Stimulated activated CD8-positive, alpha-beta memory T cell treated with anti-CD3 and anti-CD28 coated beads, Interleukin-12 subunit alpha, Interleukin-12 subunit beta, amount 100 ng/mL, for 24 hours (primary cell): ENCODE data around the gene TMEM135.

Source experiments
- DNase-seq: peaks from one replicate; pipeline ENCODE4 v3.0.0-alpha.2; 2020; ENCODE audit errors: extremely low read depth

Gene TMEM135

GRCh38 chr11:87194985-87195820 lies 157.5 kb downstream of the TMEM135 start:
- DNase-seq, result no peak

DNA sequence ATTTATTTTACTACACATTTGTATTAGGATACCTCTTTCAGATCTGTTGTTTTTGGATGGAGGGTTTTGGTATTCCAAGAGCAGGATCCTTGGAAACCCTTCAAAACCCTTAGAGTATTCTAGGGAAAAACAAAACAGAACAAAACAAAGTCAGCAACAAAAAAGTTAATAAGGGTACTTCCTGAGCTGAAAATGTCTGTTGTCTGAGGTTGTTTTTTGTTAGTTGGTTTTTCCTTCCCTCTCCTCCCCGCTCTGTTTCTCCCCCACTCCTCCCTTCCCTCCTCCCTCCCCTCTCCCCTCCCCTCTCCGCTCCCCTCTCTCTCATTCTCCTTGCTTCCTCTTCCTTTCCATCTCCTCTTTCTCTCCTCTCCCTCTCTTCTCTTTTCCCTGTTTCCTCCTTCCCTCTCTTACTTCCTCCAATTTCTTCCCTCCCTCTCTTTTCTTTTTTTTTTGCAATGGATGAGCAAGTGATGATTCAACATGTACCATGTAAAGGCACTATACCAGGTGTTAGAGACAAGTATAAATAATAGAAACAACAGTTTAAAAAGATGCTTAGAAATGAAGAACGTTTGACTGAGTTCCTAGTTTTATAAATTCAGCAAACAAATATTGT lies 160.6 kb downstream of the TMEM135 start:
- DNase-seq, result no peak

GRCh38 chr11:87201376-87201775 lies 163.6 kb downstream of the TMEM135 start:
- no peak for DNase-seq

- no peak for DNase-seq
These were observed 166.3 kb downstream of the TMEM135 start for GRCh38 chr11:87203907-87204602.

GRCh38 chr11:87212891-87213290 lies 175.2 kb downstream of the TMEM135 start:
- no peak for DNase-seq

DNA sequence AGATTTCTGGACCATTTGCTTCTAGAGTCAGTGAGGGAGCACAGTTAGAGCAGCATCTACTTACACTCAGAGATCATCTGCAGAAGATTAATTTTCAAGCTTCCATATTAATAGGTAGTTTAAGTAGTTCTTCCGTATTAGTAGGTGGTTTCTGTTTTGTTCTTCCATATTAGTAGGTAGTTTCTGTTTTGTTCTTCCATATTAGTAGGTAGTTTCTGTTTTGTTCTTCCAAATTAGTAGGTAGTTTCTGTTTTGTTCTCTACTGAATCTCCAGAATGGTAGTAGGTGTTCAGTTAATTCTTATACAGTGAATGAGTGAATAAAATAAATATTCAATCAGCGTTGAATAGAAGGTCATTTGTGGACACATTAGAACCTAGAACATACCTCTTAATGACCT lies 175.7 kb downstream of the TMEM135 start:
- DNase-seq, result no peak

DNA sequence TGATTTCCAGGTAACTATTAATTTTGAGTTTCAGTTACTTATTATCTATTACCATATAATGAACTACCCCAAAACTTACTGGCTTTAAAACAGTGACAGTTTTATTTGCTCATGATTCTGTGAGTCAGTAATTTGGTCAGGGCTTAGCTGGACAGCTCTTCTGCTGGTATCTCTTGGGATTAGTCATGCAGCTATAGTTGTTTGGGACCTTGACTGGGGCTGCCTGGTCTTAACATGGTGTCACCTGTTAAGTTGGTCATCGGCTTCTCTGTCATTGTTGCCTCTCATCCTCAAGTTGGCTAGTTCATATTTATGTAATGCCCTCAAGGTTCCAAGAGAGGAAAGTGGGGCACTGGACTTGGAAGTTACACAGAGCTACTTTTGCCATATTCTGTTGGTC lies 177.5 kb downstream of the TMEM135 start:
- no peak for DNase-seq

DNA sequence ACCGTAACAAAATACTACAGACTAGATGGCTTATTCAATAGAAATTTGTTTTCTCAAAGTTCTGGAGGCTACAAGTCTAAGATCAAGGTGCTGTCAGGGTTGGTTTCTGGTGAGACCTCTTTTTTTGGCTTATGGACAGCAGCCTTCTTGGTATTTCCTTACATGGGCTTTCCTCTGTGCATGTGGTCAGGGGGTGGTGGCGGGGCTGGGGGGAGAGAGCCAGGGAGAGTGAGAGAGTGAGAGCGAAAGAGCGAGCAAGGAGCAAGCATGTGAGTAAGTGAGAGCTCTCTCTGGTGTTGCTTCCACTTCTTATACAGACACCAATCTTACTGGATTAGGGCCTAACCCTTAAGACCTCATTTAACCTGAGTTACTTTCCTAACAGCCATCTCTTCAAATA lies 181.5 kb downstream of the TMEM135 start:
- no peak for DNase-seq

- no peak for DNase-seq
These were observed 186.1 kb downstream of the TMEM135 start for GRCh38 chr11:87223816-87224215.

GRCh38 chr11:87224486-87224885 lies 186.8 kb downstream of the TMEM135 start:
- DNase-seq, result no peak

- DNase-seq, result no peak
These were observed 191.1 kb downstream of the TMEM135 start for GRCh38 chr11:87228820-87229219.

- DNase-seq, result no peak
These were observed 193.3 kb downstream of the TMEM135 start for GRCh38 chr11:87230995-87231394.

DNA sequence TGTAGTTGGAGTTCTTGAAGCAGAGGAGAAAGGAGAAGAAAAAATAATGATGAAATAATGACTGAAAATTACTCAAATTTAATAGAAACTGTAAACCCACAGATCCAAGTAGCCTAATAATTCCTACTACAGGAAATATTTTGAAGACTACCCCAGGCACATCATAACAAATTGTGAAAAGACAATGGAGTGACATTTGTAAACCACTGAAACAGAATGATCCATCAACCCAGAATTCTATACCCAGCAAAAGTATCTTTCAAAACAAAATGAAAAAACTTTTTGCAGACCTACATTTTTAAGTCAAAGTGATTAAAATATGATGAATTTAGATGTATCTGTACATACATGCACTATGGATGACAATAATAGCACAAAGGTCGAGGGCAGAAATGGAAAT lies 194.6 kb downstream of the TMEM135 start:
- DNase-seq, result no peak

DNA sequence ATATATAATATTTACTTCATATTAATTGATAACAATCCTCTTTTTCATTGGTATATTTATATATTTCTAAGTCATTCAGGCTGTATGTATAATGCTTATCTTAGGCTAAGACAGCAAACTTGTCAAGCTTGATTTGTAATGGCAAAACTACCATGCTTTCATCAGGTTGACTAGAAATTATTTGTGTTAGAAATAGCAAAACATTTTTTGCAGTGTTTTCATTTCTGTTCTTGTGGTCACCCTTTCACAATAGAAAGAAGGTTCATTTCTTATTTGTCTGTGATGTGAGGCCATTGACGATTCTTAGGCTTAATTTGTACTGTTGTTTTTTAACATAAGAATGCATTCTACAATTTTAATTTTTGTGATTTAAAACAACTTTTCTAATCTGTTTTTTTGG lies 197.6 kb downstream of the TMEM135 start:
- DNase-seq, result no peak

DNA sequence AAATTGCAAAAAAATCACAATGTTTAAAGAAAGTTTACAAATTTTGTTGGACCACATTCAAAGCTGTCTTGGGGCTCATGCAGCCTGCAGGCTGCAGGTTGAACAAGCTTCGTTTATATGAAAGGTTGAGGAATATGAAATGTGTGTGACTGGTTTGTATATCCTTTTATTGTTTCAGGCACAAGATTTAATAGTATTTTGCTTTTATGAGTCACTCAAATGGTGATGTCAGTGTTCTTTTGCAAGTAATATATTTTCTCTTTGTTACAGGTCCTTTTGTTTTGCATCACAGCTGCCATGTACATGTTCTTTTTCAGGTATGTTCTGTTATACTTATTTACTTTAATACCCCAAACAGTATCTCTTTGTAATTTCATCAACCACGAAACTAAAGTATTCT lies 198.6 kb downstream of the TMEM135 start:
- DNase-seq, result no peak

DNA sequence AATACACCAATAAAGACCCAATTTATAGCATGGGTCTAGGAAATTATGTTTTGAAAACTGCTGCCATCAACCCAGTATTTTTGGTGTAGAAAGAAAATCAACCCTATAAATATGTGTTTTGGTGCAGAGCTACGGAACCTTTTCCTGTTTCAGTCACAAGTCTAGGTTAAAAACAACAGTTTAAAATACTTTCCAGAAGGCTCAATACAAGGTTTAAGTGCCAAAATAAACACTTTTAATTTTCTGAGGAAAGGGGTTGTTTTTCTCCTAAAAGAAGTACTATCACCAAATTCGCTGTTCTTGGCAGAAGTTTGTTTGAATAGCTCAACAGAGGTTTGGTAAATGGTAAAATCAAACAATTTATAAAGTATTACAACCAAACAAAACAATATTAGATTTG lies 201.3 kb downstream of the TMEM135 start:
- DNase-seq, result no peak

DNA sequence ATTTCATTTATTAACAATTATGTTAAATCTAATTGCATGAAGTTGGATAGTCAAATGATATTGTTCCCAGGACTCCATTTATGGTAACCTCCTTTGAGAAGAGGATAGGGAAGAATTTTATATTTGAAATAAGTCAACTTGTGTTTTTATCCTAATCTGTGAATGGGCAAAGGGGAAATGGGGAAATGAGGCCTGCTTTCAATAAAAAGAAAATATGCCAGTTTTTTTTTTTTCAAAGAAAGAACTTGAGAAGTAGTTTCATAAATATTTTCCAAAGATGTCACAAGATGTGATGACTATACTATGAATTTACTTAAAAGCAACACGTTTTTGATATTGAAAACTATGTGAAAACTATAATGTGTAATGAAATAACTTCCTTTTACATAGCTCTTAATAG lies 201.8 kb downstream of the TMEM135 start:
- DNase-seq, result no peak

- no peak for DNase-seq
These were observed 213.8 kb downstream of the TMEM135 start for GRCh38 chr11:87251560-87251959.

DNA sequence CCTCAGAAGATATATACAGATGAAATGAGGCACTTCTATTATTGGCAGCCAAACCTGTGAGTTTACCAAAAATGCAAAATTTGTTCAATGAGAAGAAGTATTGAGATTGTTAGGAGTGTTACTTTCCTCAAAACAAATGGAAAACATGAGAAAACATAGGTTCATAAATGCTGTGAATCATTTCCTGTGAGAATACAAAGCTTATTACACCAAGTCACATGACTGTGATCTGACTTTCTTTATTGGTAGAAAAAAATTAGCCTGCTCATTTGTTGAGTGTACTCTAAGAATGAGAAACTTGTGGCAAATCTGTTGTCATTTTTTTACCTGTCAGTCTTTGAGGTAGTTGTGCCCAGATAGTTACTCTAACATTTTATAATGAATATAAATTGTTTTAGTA lies 215.1 kb downstream of the TMEM135 start:
- no peak for DNase-seq

- no peak for DNase-seq
These were observed 216.8 kb downstream of the TMEM135 start for GRCh38 chr11:87254562-87254961.

DNA sequence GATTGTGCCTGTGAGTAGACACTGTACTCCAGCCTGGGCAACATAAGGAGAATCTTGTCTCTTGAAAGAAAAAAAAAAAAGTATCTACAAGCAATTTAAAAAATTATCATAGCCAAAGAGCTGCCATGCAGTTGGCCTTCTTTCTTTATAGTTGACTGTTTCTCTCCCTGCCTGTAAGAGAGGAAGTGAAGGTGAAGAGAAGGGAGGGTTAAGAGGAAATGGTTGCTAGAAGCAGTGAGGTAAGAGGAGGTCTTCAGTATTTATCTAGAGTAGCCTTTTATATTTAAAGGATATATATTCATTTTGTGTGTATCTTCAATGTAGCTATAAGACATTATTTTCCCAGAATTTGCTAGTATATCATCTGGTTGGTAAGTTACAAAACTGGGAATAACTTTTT lies 217.9 kb downstream of the TMEM135 start:
- DNase-seq, result no peak

DNA sequence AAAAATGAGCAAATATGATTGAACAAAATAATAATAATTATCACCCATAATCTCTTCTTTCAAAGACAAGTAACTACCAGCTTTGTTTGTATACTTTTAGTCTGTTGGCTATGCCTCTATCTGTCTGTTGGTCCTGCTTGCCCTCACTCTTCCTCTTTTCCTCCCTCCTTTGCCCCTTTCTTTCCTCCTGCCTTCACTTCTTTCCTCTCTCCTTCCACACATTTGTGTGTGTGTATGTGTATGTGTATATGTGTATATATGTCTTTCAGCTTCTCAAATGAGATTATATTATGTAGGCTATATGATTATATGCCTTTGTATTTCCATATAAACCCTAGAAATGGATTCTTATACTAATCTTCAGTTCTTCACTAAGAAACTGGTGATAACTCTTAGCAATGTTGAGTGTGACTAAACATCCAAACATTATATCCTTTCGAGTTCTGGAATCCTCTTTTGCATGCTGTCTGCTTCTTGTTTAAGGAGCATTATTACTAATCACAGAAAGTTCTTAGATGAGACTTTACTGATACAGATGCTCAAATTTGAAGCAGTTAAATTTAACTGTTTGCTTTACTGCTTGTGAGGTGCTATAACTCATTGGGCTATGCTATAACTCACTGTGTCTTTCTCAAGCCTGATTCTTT lies 219.1 kb downstream of the TMEM135 start:
- no peak for DNase-seq
